AG04450 (cell line): Measurements from ENCODE around the gene PDGFD. TPM values are rescaled to one million over a fixed set of nuclear protein-coding genes. Genes with fewer than 3 reads are reported as not detected.

ENCODE experiments used
- CTCF ChIA-PET: fragments of 300-600, 350-600 bp; formaldehyde crosslinking; extraction: SDS; loops from one replicate; lab custom pipeline; 2022; ENCODE audit warnings: antibody characterized with exemption, inconsistent platforms; lab: Charles Lee
- POLR2A ChIA-PET: fragments of 350-600 bp; formaldehyde crosslinking; extraction: SDS; loops from one replicate; lab custom pipeline; 2021; ENCODE audit warnings: antibody characterized with exemption, inconsistent platforms; lab: Yijun Ruan, JAX
- DNase-seq: peaks from one replicate; pipeline ENCODE4 v3.0.0-alpha.2; 2011; ENCODE audit warnings: low read depth, low spot score
- H3K27ac ChIP-seq: one replicate; pipeline ENCODE4 v1.5.1; 2012; ENCODE audit warnings: low read depth, low read length, control low read depth
- H3K27me3 ChIP-seq: one replicate; pipeline ENCODE4 v1.6.0; 2012; ENCODE audit warnings: low read length; ENCODE audit not compliant: control insufficient read depth, insufficient read depth
- H3K4me3 ChIP-seq: 2 replicates; pipeline ENCODE4 v1.5.1; 2011; ENCODE audit warnings: mild to moderate bottlenecking, low read depth, low read length, control low read depth
- H3K9me3 ChIP-seq: 2 replicates; pipeline ENCODE4 v1.5.1; 2012; ENCODE audit warnings: low read length; ENCODE audit not compliant: control insufficient read depth, insufficient read depth
- polyA plus RNA-seq: library from polyadenylated mRNA; depleted of rRNA; stranded (reverse); fragments of >200 nt; gene quantifications from 2 replicates; pipeline ENCODE4 v1.2.3, GENCODE V29; 2011
- TF ChIP-seq, protein P1 (sequence below): IDR thresholded peaks from 2 replicates; pipeline ENCODE4 v1.5.1; 2011; ENCODE audit warnings: low read depth, low read length, control low read depth, inconsistent platforms

The PDGFD gene
- polyA plus RNA-seq, 1 experiment, result 58.1 TPM

DNA sequence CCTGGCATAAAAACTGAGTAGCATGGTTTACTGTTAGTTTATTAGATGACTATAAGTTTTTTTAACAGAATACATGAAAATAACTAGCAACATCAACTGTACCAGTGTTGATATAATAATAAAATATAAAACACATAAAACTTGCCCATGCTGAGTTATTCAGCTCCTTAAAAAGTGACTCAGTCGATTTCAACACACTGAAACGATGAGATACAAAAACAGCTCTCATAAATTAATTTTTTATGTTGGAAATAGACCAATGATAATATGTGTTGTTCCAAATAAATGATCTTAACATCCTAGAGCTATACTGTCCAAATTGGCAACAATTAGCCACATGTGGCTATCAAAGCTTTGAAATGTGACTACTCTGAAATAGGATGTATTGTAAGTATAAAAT, 15.9 kb downstream of the PDGFD start:
- TF ChIP-seq, protein P1, sequence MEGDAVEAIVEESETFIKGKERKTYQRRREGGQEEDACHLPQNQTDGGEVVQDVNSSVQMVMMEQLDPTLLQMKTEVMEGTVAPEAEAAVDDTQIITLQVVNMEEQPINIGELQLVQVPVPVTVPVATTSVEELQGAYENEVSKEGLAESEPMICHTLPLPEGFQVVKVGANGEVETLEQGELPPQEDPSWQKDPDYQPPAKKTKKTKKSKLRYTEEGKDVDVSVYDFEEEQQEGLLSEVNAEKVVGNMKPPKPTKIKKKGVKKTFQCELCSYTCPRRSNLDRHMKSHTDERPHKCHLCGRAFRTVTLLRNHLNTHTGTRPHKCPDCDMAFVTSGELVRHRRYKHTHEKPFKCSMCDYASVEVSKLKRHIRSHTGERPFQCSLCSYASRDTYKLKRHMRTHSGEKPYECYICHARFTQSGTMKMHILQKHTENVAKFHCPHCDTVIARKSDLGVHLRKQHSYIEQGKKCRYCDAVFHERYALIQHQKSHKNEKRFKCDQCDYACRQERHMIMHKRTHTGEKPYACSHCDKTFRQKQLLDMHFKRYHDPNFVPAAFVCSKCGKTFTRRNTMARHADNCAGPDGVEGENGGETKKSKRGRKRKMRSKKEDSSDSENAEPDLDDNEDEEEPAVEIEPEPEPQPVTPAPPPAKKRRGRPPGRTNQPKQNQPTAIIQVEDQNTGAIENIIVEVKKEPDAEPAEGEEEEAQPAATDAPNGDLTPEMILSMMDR, result no peak
- ChIA-PET CTCF (interaction anchor here (1.1 to 2.3 kb wide), 4 partner anchors 12 to 466 kb away, joined by 3 to 8 read pairs (median 4); partner anchors contain the start of gene PDGFD), POLR2A (no interaction called here)
- DNase-seq, result no peak
- Histone ChIP-seq H3K27ac (no peak overlapping the region), H3K27me3 (no peaks in the 10 kb centered on the region), H3K9me3 (no peaks in the 10 kb centered on the region), H3K4me3 (no peak overlapping the region)

DNA sequence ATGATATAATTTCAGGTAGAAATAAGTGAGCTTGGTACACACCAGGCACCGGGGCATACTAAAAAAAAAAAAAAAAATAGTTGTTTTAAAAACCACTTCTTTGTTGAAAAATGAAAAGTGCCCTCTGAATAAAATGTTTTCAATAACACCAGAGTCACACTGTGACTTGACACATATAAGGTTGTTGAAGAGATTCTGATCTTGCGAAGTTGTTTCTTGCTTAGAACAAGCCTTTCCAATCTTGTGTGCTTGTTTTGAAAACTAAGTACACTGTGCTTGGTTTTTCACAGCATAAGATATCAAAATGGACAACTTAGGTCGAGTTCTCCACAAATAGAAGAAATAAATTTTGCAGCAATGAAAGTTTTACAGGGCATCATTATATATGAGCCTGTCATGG, 17.0 kb downstream of the PDGFD start:
- Histone ChIP-seq H3K27me3 (no peaks in the 10 kb centered on the region), H3K27ac (no peak overlapping the region), H3K4me3 (no peak overlapping the region), H3K9me3 (no peaks in the 10 kb centered on the region)
- no peak for DNase-seq
- TF ChIP-seq, protein P1, result no peak
- POLR2A ChIA-PET, result no interaction called here
- CTCF ChIA-PET, result no interaction called here

DNA sequence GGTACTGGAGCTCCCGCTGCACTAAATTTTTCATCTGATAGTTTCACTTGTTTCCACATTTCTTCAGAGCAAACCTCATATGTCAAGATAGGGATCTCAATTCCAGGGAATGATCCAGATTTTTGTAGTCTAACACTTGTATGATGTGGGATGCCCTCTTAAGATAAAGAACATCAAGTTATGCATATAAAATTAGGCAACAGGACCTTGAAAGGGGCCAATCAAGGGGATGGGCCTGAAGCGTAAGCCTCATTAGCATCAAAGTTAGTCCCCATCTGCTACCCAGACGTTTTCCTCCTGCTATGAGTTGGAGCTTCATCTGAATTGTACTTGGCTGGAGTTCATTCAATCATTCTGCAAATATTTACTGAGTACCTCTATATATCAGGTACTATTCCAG, 17.5 kb downstream of the PDGFD start:
- DNase-seq, result no peak
- Histone ChIP-seq H3K9me3 (no peaks in the 10 kb centered on the region), H3K4me3 (no peak overlapping the region), H3K27me3 (no peaks in the 10 kb centered on the region), H3K27ac (no peak overlapping the region)
- TF ChIP-seq, protein P1, result no peak
- POLR2A ChIA-PET, result no interaction called here
- CTCF ChIA-PET, result no interaction called here

- Histone ChIP-seq H3K4me3 (no peak overlapping the region), H3K27ac (no peak overlapping the region), H3K9me3 (no peaks in the 10 kb centered on the region), H3K27me3 (no peaks in the 10 kb centered on the region)
- POLR2A ChIA-PET, result no interaction called here
- no peak for DNase-seq
- TF ChIP-seq, protein P1, result no peak
- CTCF ChIA-PET, result no interaction called here
Observed at GRCh38 chr11:104145062-104145461, 18.9 kb downstream of the PDGFD start.

- no peaks in the 10 kb centered on the region for H3K9me3 ChIP-seq
- CTCF ChIA-PET, result no interaction called here
Observed at GRCh38 chr11:104142698-104143097, 21.2 kb downstream of the PDGFD start.

More at GRCh38 chr11:104142698-104143097, 21.2 kb downstream of the PDGFD start:
- Histone ChIP-seq H3K27me3 (no peaks in the 10 kb centered on the region), H3K4me3 (no peak overlapping the region), H3K27ac (no peak overlapping the region)
- DNase-seq, result no peak
- TF ChIP-seq, protein P1, result no peak
- POLR2A ChIA-PET, result no interaction called here
